Ectodermal cell (in vitro differentiated cells): ENCODE data around the gene PARN.
"Not testable (repeated sequence)": the region's sequence is repeated elsewhere in the genome, so short reads cannot be mapped to it uniquely, and the experiment has no call there.

Experiments used
- H3K27ac ChIP-seq: 2 replicates; pipeline ENCODE4 v1.7.0; 2013; ENCODE audit warnings: mild to moderate bottlenecking, low read depth, low read length; ENCODE audit not compliant: insufficient read depth, poor library complexity, severe bottlenecking
- H3K27me3 ChIP-seq: 2 replicates; pipeline ENCODE4 v1.7.0; 2013; ENCODE audit warnings: mild to moderate bottlenecking, low read length; ENCODE audit not compliant: insufficient read depth, control insufficient read depth, poor library complexity, severe bottlenecking
- H3K36me3 ChIP-seq: one replicate; pipeline ENCODE4 v1.7.0; 2013; ENCODE audit warnings: low read length; ENCODE audit not compliant: control insufficient read depth, insufficient read depth
- H3K4me1 ChIP-seq: one replicate; pipeline ENCODE4 v1.7.0; 2013; ENCODE audit warnings: low read length; ENCODE audit not compliant: control insufficient read depth, insufficient read depth
- H3K4me3 ChIP-seq: 2 replicates; pipeline ENCODE4 v1.7.0; 2013; ENCODE audit warnings: low read depth, low read length, control low read depth; ENCODE audit not compliant: insufficient read depth
- H3K9me3 ChIP-seq: 2 replicates; pipeline ENCODE4 v1.7.0; 2013; ENCODE audit warnings: mild to moderate bottlenecking, low read length, moderate library complexity; ENCODE audit not compliant: control insufficient read depth
- WGBS, 2 experiments: methylation state at CpG; one replicate each; pipeline ENCODE4 v1.1.7; 2013; ENCODE audit warnings: missing lambda C conversion rate in 2 of 2; 5-methylcytosine and 5-hydroxymethylcytosine counted together

PARN gene

DNA sequence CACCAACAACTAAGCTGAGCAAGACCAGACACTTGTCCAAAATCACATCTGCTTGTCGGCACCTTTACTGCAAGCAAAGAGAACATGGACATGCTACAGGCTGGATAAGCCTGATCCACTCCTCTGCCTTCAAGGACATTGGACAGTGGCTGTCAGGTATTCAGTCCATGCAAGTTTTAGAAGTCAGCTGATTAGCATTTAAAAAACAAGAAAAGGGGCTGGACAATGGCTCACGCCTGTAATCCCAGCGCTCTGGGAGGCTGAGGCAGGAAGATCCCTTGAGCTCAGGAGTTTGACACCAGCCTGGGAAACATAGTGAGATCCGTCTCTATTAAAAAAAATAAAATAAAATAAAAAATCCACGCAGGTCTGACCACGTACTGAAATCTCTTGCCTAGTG, 20.3 kb downstream of the PARN start:
- peaks cover 14% of the 10 kb centered on the region for H3K36me3 ChIP-seq
- no peak overlapping the region for H3K4me3 ChIP-seq
- no peaks in the 10 kb centered on the region for H3K4me1 ChIP-seq
- no peaks in the 10 kb centered on the region for H3K9me3 ChIP-seq
- WGBS, 2 experiments, result 86 to 87% methylated on average over 6 of the region's 6 CpGs
- no peaks in the 10 kb centered on the region for H3K27me3 ChIP-seq
- H3K27ac ChIP-seq, result no peak overlapping the region

DNA sequence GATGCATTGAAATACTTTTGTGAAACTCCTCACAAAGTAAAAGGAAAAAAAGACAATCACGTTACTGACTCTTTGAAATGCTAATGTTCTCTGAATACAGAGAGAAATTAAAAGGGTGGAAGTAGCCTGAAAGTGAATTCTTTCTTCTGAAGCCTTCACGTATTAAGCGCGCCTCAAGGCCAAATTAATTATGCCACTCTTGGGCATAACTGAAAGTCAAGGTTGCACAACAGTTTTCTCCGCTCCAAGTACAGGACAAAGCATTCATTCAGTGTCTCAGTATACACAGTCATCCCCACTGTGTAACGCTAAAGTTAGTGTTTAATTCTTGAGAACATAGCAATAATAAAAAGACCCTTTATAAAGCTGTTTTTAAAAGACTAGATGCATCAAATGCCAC, 21.5 kb downstream of the PARN start:
- no peaks in the 10 kb centered on the region for H3K9me3 ChIP-seq
- WGBS, 2 experiments, result 89 to 91% methylated on average over 5 to 6 of the region's 6 CpGs
- no peak overlapping the region for H3K27ac ChIP-seq
- H3K4me1 ChIP-seq, result no peaks in the 10 kb centered on the region
- H3K4me3 ChIP-seq, result no peak overlapping the region
- H3K27me3 ChIP-seq, result no peaks in the 10 kb centered on the region
- H3K36me3 ChIP-seq, result peaks cover 18% of the 10 kb centered on the region

DNA sequence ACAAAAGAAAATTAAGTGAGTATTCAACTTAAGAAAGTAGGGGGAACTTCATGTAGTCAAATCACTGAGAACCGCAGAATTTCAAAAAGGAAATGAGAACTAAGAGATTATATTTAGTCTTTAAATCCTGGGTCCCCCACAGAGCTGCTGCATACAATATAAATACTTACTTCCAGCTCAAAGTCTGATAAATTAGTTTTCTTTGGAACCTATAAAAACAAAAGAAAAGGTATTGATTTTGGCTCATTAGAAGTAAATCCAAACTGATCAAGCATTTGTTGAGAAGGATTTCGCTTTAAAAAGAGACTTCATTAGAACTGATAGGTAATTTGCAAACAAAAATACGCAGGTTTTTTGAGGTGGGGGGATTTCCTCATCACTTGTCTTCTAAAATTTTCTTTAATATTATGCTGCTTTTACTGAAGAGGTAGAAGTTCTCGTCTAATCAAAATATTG, 21.9 kb downstream of the PARN start:
- no peaks in the 10 kb centered on the region for H3K9me3 ChIP-seq
- WGBS, 2 experiments, result 86 to 98% methylated on average over 4 of the region's 4 CpGs
- peaks cover 22% of the 10 kb centered on the region for H3K36me3 ChIP-seq
- no peak overlapping the region for H3K4me3 ChIP-seq
- H3K27ac ChIP-seq, result no peak overlapping the region
- H3K4me1 ChIP-seq, result no peaks in the 10 kb centered on the region
- no peaks in the 10 kb centered on the region for H3K27me3 ChIP-seq

GRCh38 chr16:14606102-14606501, 24.0 kb downstream of the PARN start:
- peaks cover 27% of the 10 kb centered on the region for H3K36me3 ChIP-seq
- H3K27ac ChIP-seq, result no peak overlapping the region
- H3K27me3 ChIP-seq, result no peaks in the 10 kb centered on the region
- WGBS, 2 experiments, result 85 to 86% methylated on average over 6 of the region's 6 CpGs
- H3K4me3 ChIP-seq, result no peak overlapping the region
- H3K9me3 ChIP-seq, result no peaks in the 10 kb centered on the region
- H3K4me1 ChIP-seq, result no peaks in the 10 kb centered on the region

DNA sequence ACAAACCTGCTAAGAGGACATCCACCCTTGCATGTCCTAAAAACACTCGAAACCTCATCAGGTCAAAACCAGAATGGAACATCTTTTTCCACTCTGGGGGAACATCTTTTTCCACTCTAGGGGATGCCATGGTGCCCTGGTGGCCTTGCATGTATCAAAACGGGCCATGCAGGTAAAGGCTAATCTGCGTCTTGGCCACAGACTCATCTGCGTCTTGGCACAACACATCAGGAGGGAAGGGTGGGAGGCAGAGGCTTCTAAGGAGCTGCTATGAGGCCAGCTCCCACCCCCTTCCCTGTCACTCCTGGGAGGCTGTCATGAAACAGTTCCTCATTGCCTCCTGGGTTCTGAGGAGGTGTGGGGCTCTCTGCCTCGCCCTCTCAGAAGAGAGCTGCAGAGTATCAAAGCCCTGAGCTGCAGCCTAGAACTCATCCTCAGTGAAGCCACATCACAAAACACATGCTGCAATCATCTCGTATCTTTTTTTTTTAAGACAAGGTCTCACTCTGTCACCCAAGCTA, 27.6 kb downstream of the PARN start:
- no peaks in the 10 kb centered on the region for H3K4me1 ChIP-seq
- H3K4me3 ChIP-seq, result no peak overlapping the region
- H3K27me3 ChIP-seq, result no peaks in the 10 kb centered on the region
- H3K27ac ChIP-seq, result no peak overlapping the region
- no peaks in the 10 kb centered on the region for H3K9me3 ChIP-seq
- WGBS, 2 experiments, result 92 to 96% methylated on average over 6 of the region's 6 CpGs
- H3K36me3 ChIP-seq, result peaks cover 23% of the 10 kb centered on the region

DNA sequence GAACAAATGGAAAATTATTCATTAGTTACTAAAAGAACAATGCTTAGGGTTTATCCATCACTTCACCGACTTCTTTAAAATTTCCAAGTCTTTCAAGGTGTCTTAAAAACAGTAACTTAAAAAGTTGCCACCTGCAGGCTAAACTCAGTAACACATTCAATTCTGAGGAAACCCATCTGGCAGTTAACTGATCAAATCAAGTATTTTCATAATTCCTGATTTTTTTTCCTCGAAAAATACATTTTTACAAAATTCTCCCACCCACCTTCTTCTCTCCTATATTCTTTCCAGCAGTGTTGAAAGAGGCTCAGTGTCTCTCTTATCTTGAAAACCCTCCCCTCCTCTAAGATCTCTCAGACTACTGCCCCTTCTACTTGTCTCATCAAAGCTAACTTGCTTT, 29.9 kb downstream of the PARN start:
- H3K27me3 ChIP-seq, result no peaks in the 10 kb centered on the region
- no peak overlapping the region for H3K4me3 ChIP-seq
- peaks cover 20% of the 10 kb centered on the region for H3K36me3 ChIP-seq
- no peaks in the 10 kb centered on the region for H3K4me1 ChIP-seq
- 80 to 81% methylated on average over 2 of the region's 2 CpGs for WGBS, 2 experiments
- H3K27ac ChIP-seq, result no peak overlapping the region
- H3K9me3 ChIP-seq, result no peaks in the 10 kb centered on the region

- Histone ChIP-seq H3K36me3 (peaks cover 9% of the 10 kb centered on the region), H3K4me1 (no peaks in the 10 kb centered on the region), H3K4me3 (no peak overlapping the region), H3K9me3 (no peaks in the 10 kb centered on the region), H3K27me3 (no peaks in the 10 kb centered on the region), H3K27ac (no peak overlapping the region)
- WGBS, 2 experiments, result 94 to 95% methylated on average over 3 of the region's 3 CpGs
Observed at GRCh38 chr16:14586637-14587305, 43.3 kb downstream of the PARN start.

DNA sequence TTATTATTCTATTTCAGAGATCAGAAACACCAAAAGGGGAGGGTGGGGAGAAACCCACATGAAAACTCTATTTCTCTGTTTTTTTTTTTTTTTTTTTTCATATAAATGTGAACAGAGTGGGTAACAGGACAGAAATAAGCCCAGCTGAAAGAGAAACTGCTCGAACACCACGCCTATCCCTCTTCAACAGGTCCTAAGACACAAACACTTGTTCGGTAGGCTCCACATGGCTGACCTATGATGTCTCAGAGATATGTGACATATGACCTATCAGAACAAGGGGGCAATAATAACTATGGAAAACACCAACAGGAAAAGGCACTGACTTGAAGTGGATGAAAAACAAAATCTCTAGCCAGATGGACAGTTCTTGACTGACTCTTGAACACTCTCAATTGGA, 44.8 kb downstream of the PARN start:
- Histone ChIP-seq H3K9me3 (no peaks in the 10 kb centered on the region), H3K4me1 (no peaks in the 10 kb centered on the region), H3K4me3 (no peak overlapping the region), H3K36me3 (peaks cover 10% of the 10 kb centered on the region), H3K27me3 (no peaks in the 10 kb centered on the region), H3K27ac (no peak overlapping the region)
- WGBS, 2 experiments, result 99 to 100% methylated on average over 3 of the region's 3 CpGs

DNA sequence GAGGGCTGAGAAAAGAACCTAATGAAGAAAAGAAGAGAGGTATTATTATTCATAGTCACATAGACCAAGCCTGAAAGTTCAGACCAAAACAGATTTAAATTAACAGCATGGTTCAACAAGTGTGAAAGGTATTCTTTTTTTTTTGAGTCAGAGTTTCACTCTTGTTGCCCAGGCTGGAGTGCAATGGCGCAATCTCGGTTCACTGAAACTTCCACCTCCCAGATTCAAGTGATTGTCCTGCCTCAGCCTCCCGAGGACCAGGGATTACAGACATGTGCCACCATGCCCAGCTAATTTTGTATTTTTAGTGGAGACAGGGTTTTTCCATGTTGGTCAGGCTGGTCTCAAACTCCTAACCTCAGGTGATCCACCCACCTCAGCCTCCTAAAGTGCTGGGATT, 49.1 kb downstream of the PARN start:
- 94 to 97% methylated on average over 3 of the region's 3 CpGs for WGBS, 2 experiments
- not testable (repeated sequence) for H3K27me3 ChIP-seq, H3K9me3 ChIP-seq, H3K4me3 ChIP-seq, H3K27ac ChIP-seq, H3K4me1 ChIP-seq
- peaks cover 19% of the 10 kb centered on the region for H3K36me3 ChIP-seq

GRCh38 chr16:14579266-14579665, 50.8 kb downstream of the PARN start:
- Histone ChIP-seq H3K27ac (no peak overlapping the region), H3K36me3 (peaks cover 30% of the 10 kb centered on the region), H3K4me3 (no peak overlapping the region), H3K9me3 (no peaks in the 10 kb centered on the region), H3K27me3 (no peaks in the 10 kb centered on the region), H3K4me1 (no peaks in the 10 kb centered on the region)
- 67 to 100% methylated on average over 1 to 2 of the region's 2 CpGs for WGBS, 2 experiments
